ENCODE data around the gene ZFAND3. TPM values are rescaled to one million over a fixed set of nuclear protein-coding genes. Genes with fewer than 3 reads are reported as not detected.

The ZFAND3 gene
- total RNA-seq, 2 experiments from 2014 or later: 8.3 to 33.8 TPM

DNA sequence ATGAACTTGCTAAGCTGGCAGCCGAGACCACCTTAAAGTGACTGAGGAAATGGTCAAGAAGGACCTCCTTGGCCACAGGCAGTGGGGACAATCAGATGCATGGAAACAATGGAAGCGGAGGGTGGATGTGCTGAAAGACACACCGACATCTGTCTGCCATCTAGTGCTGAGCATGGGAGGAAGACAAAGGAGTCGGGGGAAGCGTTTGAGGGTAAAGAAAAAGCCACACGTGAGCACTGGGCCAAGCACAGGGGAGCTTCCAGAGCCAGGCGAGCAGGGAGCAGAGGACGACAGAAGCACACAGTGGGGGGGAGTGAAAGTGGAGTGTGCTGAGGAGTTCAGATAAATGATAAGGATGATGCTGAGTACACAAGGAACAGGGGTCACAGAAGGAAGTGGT, 367.8 kb downstream of the ZFAND3 start:
- H3K4me3 ChIP-seq (ENCODE audit: low read depth, low read length, poor library complexity, severe bottlenecking): no peak overlapping the region
- POLR2A ChIA-PET: no interaction called here
- no peaks in the 10 kb centered on the region for H4K20me1 ChIP-seq (ENCODE audit: insufficient read depth, low read length)
- H3K79me2 ChIP-seq (ENCODE audit: insufficient read depth, low read depth, low read length): no peaks in the 10 kb centered on the region
- CTCF ChIA-PET (ENCODE audit: unreplicated experiment): interaction anchor here (0.5 kb wide), 1 partner anchor 325 kb away, joined by 3 read pairs; no protein-coding TSS in a partner anchor
- no TSS peak for BruUV-seq (replicated peaks)
- intact Hi-C loops (cut with micrococcal nuclease; ENCODE audit: unreplicated experiment): no loop called here
- H3K4me2 ChIP-seq (ENCODE audit: low read length): no peak overlapping the region
- H3K36me3 ChIP-seq (ENCODE audit: insufficient read depth, low read length): no peaks in the 10 kb centered on the region
- no peak for DNase-seq (ENCODE audit: low spot score)
- no peaks in the 10 kb centered on the region for H3K9me3 ChIP-seq (ENCODE audit: low read length)
- H3K9me2 ChIP-seq (ENCODE audit: insufficient read depth, low read length): no peaks in the 10 kb centered on the region
- no peaks in the 10 kb centered on the region for H3K4me1 ChIP-seq (ENCODE audit: insufficient read depth, low read length, poor library complexity, severe bottlenecking)
- no peak for TF ChIP-seq EZH2phosphoT487 (IDR thresholded peaks at IDR 0.05; ENCODE audit: borderline replicate concordance, low read depth, low read length)
- TF ChIP-seq, protein P1, sequence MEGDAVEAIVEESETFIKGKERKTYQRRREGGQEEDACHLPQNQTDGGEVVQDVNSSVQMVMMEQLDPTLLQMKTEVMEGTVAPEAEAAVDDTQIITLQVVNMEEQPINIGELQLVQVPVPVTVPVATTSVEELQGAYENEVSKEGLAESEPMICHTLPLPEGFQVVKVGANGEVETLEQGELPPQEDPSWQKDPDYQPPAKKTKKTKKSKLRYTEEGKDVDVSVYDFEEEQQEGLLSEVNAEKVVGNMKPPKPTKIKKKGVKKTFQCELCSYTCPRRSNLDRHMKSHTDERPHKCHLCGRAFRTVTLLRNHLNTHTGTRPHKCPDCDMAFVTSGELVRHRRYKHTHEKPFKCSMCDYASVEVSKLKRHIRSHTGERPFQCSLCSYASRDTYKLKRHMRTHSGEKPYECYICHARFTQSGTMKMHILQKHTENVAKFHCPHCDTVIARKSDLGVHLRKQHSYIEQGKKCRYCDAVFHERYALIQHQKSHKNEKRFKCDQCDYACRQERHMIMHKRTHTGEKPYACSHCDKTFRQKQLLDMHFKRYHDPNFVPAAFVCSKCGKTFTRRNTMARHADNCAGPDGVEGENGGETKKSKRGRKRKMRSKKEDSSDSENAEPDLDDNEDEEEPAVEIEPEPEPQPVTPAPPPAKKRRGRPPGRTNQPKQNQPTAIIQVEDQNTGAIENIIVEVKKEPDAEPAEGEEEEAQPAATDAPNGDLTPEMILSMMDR (conservative IDR thresholded peaks at IDR 0.05; ENCODE audit: low read length): no peak
- no peak overlapping the region for H3K27ac ChIP-seq (ENCODE audit: low read depth, low read length, poor library complexity, severe bottlenecking)
- H2AFZ ChIP-seq (ENCODE audit: low read length): no peak overlapping the region

GRCh38 chr6:38187811-38188590, 368.5 kb downstream of the ZFAND3 start:
- no TSS peak for BruUV-seq (replicated peaks)
- ChIA-PET CTCF (ENCODE audit: unreplicated experiment) (interaction anchor here (0.5 kb wide), 1 partner anchor 325 kb away, joined by 3 read pairs; no protein-coding TSS in a partner anchor), POLR2A (no interaction called here)

More at GRCh38 chr6:38187811-38188590, 368.5 kb downstream of the ZFAND3 start:
- H2AFZ ChIP-seq (ENCODE audit: low read length): no peak overlapping the region
- no peaks in the 10 kb centered on the region for H4K20me1 ChIP-seq (ENCODE audit: insufficient read depth, low read length)
- H3K79me2 ChIP-seq (ENCODE audit: insufficient read depth, low read depth, low read length): no peaks in the 10 kb centered on the region
- no peak overlapping the region for H3K4me2 ChIP-seq (ENCODE audit: low read length)
- intact Hi-C loops (cut with micrococcal nuclease; ENCODE audit: unreplicated experiment): no loop called here
- no peaks in the 10 kb centered on the region for H3K4me1 ChIP-seq (ENCODE audit: insufficient read depth, low read length, poor library complexity, severe bottlenecking)
- TF ChIP-seq, protein P1 (conservative IDR thresholded peaks at IDR 0.05; ENCODE audit: low read length): no peak
- TF ChIP-seq EZH2phosphoT487 (IDR thresholded peaks at IDR 0.05; ENCODE audit: borderline replicate concordance, low read depth, low read length): no peak
- no peak for DNase-seq (ENCODE audit: low spot score)
- no peaks in the 10 kb centered on the region for H3K9me2 ChIP-seq (ENCODE audit: insufficient read depth, low read length)
- H3K36me3 ChIP-seq (ENCODE audit: insufficient read depth, low read length): no peaks in the 10 kb centered on the region
- no peaks in the 10 kb centered on the region for H3K9me3 ChIP-seq (ENCODE audit: low read length)
- H3K27ac ChIP-seq (ENCODE audit: low read depth, low read length, poor library complexity, severe bottlenecking): no peak overlapping the region
- H3K4me3 ChIP-seq (ENCODE audit: low read depth, low read length, poor library complexity, severe bottlenecking): no peak overlapping the region

Data from OCI-LY7 (cell line).